PC-3 (cell line): ENCODE measurements around the gene AGTRAP. TPM values are rescaled to one million over a fixed set of nuclear protein-coding genes. Genes with fewer than 3 reads are reported as not detected.

ENCODE experiments used
- ATAC-seq: fragments of 200-7000 bp; cut with Tn5 transposase; 2 replicates; pipeline ENCODE4 v1.9.1; 2020; ENCODE audit warnings: mild to moderate bottlenecking, moderate library complexity
- BruUV-seq: library from RNA; stranded (reverse); fragments of 400-500 nt; replicated peaks from 2 replicates; lab custom pipeline; 2021; lab: Mats Ljungman, UMichigan
- CTCF ChIA-PET: fragments of 300-600 bp; sonication (Branson Sonifier 250); formaldehyde crosslinking; loops from one replicate; lab custom pipeline; 2022; ENCODE audit warnings: antibody characterized with exemption; lab: Charles Lee
- POLR2A ChIA-PET: fragments of 300-600 bp; sonication (Branson Sonifier 250); formaldehyde crosslinking; loops from one replicate; lab custom pipeline; 2022; ENCODE audit warnings: antibody characterized with exemption; ENCODE audit not compliant: unreplicated experiment; lab: Charles Lee
- DNase-seq: peaks from one replicate; pipeline ENCODE4 v3.0.0-alpha.2; 2015
- H2AFZ ChIP-seq: fragments of 300-600 bp; sonication (generic); 2 replicates; pipeline ENCODE4 v1.6.0; 2016; ENCODE audit warnings: antibody characterized with exemption, low read length
- H3F3A ChIP-seq: fragments of 300-600 bp; sonication (generic); one replicate; pipeline ENCODE4 v1.6.0; 2017; ENCODE audit warnings: antibody characterized with exemption, low read length, control low read depth, mild to moderate bottlenecking; ENCODE audit not compliant: unreplicated experiment
- H3K27ac ChIP-seq: fragments of 300-600 bp; sonication (generic); 2 replicates; pipeline ENCODE4 v1.5.1; 2016; ENCODE audit warnings: mild to moderate bottlenecking, low read length
- H3K27me3 ChIP-seq: fragments of 300-600 bp; sonication (generic); 2 replicates; pipeline ENCODE4 v1.6.1; 2016; ENCODE audit warnings: low read length, mixed read lengths
- H3K36me3 ChIP-seq: fragments of 300-600 bp; sonication (generic); 2 replicates; pipeline ENCODE4 v1.6.1; 2016; ENCODE audit warnings: low read depth, mixed run types, low read length, mixed read lengths
- H3K4me1 ChIP-seq: fragments of 300-600 bp; sonication (generic); 2 replicates; pipeline ENCODE4 v1.5.1; 2016; ENCODE audit warnings: low read length; ENCODE audit not compliant: insufficient read depth
- H3K4me2 ChIP-seq: fragments of 300-600 bp; sonication (generic); 2 replicates; pipeline ENCODE4 v1.6.0; 2016; ENCODE audit warnings: low read length
- H3K4me3 ChIP-seq: fragments of 300-600 bp; sonication (generic); 2 replicates; pipeline ENCODE4 v1.5.1; 2016; ENCODE audit warnings: mild to moderate bottlenecking, low read length, mixed read lengths
- H3K79me2 ChIP-seq: fragments of 300-600 bp; sonication (generic); 2 replicates; pipeline ENCODE4 v1.6.1; 2017; ENCODE audit warnings: low read length, mixed read lengths
- H3K9ac ChIP-seq: fragments of 300-600 bp; sonication (generic); 2 replicates; pipeline ENCODE4 v1.6.0; 2016; ENCODE audit warnings: mild to moderate bottlenecking, low read length
- H3K9me2 ChIP-seq: fragments of 300-600 bp; sonication (generic); replicated peaks from 2 replicates; pipeline ENCODE4 v1.6.1; 2016; ENCODE audit warnings: mixed run types, low read length, mixed read lengths
- H3K9me3 ChIP-seq: fragments of 300-600 bp; sonication (generic); 2 replicates; pipeline ENCODE4 v1.6.1; 2016; ENCODE audit warnings: low read length, mixed read lengths
- H4K20me1 ChIP-seq: fragments of 300-600 bp; sonication (generic); 2 replicates; pipeline ENCODE4 v1.6.1; 2016; ENCODE audit warnings: low read length, mixed read lengths
- EZH2 ChIP-seq: fragments of 300-600 bp; sonication (generic); IDR thresholded peaks from one replicate; pipeline ENCODE4 v1.6.1; 2017; ENCODE audit warnings: antibody characterized with exemption, mild to moderate bottlenecking, low read length; ENCODE audit not compliant: unreplicated experiment
- EZH2phosphoT487 ChIP-seq: fragments of 300-600 bp; sonication (generic); IDR thresholded peaks from 2 replicates; pipeline ENCODE4 v1.6.1; 2018; ENCODE audit warnings: mild to moderate bottlenecking, antibody characterized with exemption, low read length, borderline replicate concordance
- intact Hi-C: fragments of 100-400 bp; cut with micrococcal nuclease; formaldehyde crosslinking; loops from 2 replicates; pipeline ENCODE4 v1.9.0; 2023
- total RNA-seq: library from RNA; depleted of rRNA; stranded (reverse); fragments of >200 nt; gene quantifications from 2 replicates; pipeline ENCODE4 v1.2.3, GENCODE V29; 2014
- TF ChIP-seq, protein P1 (sequence below): fragments of 300-600 bp; sonication (generic); conservative IDR thresholded peaks from 2 replicates; pipeline ENCODE4 v1.5.1; 2017; ENCODE audit warnings: antibody characterized with exemption, low read depth, mild to moderate bottlenecking, low read length

The AGTRAP gene
- total RNA-seq, 1 experiment from 2014 or later = 73.5 TPM

DNA sequence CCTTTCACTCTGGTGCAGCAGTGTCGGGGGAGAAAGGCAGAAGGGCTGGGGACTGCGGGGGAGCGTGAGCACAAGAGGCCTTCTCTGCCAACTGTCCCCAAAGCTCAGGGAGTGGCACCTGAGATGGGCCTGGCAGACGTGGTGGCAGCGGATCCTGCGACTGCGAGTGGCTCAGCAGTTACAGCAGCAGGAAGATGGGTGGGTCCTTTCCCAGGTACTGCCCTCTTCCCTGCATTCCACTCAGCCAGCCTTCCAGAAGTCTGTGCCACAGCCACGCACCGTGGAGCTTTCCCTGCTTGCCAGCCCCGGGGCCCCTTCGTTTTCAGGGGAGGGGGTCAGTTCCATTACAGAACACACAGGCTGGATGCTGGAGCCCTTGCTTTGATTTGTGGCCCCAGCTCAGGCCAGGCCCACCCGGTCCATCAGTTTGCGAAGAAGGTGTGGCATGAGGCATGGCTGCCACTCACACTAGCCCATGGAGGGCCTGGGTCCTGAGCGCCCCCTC lies 52.7 kb downstream of the AGTRAP start:
- CTCF ChIA-PET = no interaction called here
- no peaks in the 10 kb centered on the region for H4K20me1 ChIP-seq
- H3K9ac ChIP-seq = no peak overlapping the region
- H3F3A ChIP-seq = no peaks in the 10 kb centered on the region
- ATAC-seq = no peak
- no peaks in the 10 kb centered on the region for H3K9me2 ChIP-seq
- no peaks in the 10 kb centered on the region for H3K27me3 ChIP-seq
- no peak for TF ChIP-seq EZH2phosphoT487
- TF ChIP-seq, protein P1, sequence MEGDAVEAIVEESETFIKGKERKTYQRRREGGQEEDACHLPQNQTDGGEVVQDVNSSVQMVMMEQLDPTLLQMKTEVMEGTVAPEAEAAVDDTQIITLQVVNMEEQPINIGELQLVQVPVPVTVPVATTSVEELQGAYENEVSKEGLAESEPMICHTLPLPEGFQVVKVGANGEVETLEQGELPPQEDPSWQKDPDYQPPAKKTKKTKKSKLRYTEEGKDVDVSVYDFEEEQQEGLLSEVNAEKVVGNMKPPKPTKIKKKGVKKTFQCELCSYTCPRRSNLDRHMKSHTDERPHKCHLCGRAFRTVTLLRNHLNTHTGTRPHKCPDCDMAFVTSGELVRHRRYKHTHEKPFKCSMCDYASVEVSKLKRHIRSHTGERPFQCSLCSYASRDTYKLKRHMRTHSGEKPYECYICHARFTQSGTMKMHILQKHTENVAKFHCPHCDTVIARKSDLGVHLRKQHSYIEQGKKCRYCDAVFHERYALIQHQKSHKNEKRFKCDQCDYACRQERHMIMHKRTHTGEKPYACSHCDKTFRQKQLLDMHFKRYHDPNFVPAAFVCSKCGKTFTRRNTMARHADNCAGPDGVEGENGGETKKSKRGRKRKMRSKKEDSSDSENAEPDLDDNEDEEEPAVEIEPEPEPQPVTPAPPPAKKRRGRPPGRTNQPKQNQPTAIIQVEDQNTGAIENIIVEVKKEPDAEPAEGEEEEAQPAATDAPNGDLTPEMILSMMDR = no peak
- TF ChIP-seq EZH2 = no peak
- intact Hi-C loops = no loop called here
- H3K36me3 ChIP-seq = no peaks in the 10 kb centered on the region
- POLR2A ChIA-PET = no interaction called here
- no peak overlapping the region for H3K4me2 ChIP-seq
- no peak overlapping the region for H3K4me3 ChIP-seq
- no peaks in the 10 kb centered on the region for H3K9me3 ChIP-seq
- no peak for DNase-seq
- peaks cover 28% of the 10 kb centered on the region for H3K4me1 ChIP-seq
- no peaks in the 10 kb centered on the region for H3K79me2 ChIP-seq
- no peak overlapping the region for H3K27ac ChIP-seq
- no TSS peak for BruUV-seq
- H2AFZ ChIP-seq = no peak overlapping the region

- 0 out of 2 replicates have a peak overlapping the region, but pooled peaks have one; percentile 82 for H3K27ac ChIP-seq
- intact Hi-C loops = no loop called here
- peaks cover 28% of the 10 kb centered on the region for H3K4me1 ChIP-seq
- H3F3A ChIP-seq = no peaks in the 10 kb centered on the region
- H2AFZ ChIP-seq = no peak overlapping the region
- DNase-seq (no peak), ATAC-seq (no peak)
- peak overlapping the region; percentile 59; the same call in 1 of the 2 replicates for H3K9ac ChIP-seq
- no peak overlapping the region for H3K4me2 ChIP-seq
- H3K36me3 ChIP-seq = no peaks in the 10 kb centered on the region
- ChIA-PET POLR2A (no interaction called here), CTCF (no interaction called here)
- no peaks in the 10 kb centered on the region for H3K9me2 ChIP-seq
- H3K27me3 ChIP-seq = no peaks in the 10 kb centered on the region
- no peaks in the 10 kb centered on the region for H3K79me2 ChIP-seq
- H4K20me1 ChIP-seq = no peaks in the 10 kb centered on the region
- no peak overlapping the region for H3K4me3 ChIP-seq
- TF ChIP-seq, protein P1 = no peak
- TF ChIP-seq EZH2phosphoT487 = no peak
- no peaks in the 10 kb centered on the region for H3K9me3 ChIP-seq
- no TSS peak for BruUV-seq
Observed at GRCh38 chr1:11789126-11790067, 53.5 kb downstream of the AGTRAP start.
